Measurements from ENCODE around the gene ILF2. TPM values are rescaled to one million over a fixed set of nuclear protein-coding genes. Genes with fewer than 3 reads are reported as not detected.

Gene ILF2
- total and polyA plus RNA-seq, 2 of the 13 experiments (the other 11 are each of a cell fraction or from before 2014, with no cell fraction given) = 292 to 366 TPM

- peak; percentile 99 for TF ChIP-seq ZHX1 (CRISPR knock-in tag; IDR thresholded peaks at IDR 0.05; ENCODE audit: low read depth)
- TF ChIP-seq TFDP1 (CRISPR knock-in tag; IDR thresholded peaks at IDR 0.05; ENCODE audit: borderline replicate concordance) = peak; percentile 95
- TF ChIP-seq FOXO1 (CRISPR knock-in tag; IDR thresholded peaks at IDR 0.05) = no peak; the same call in 1 of the 2 replicates
- TF ChIP-seq NCOA5 (CRISPR knock-in tag; IDR thresholded peaks at IDR 0.05) = no peak
- 0 out of 2 replicates have a peak, but pooled peaks have one; percentile 79 for TF ChIP-seq CENPBD1 (CRISPR knock-in tag; IDR thresholded peaks at IDR 0.05; ENCODE audit: borderline replicate concordance, low read depth)
- TF ChIP-seq TCF12 (IDR thresholded peaks at IDR 0.05) = no peak
- peak; percentile 12; the same call in 1 of the 2 replicates for TF ChIP-seq TCF12 (CRISPR knock-in tag; IDR thresholded peaks at IDR 0.05)
- TF ChIP-seq ZNF235 (CRISPR knock-in tag; IDR thresholded peaks at IDR 0.05; ENCODE audit: borderline replicate concordance) = 0 out of 2 replicates have a peak, but pooled peaks have one; percentile 66
- TF ChIP-seq XBP1 (CRISPR knock-in tag; IDR thresholded peaks at IDR 0.05) = no peak
- peak; percentile 67; the same call in 1 of the 2 replicates for TF ChIP-seq RXRA (CRISPR knock-in tag; IDR thresholded peaks at IDR 0.05)
- TF ChIP-seq ZFP1 (CRISPR knock-in tag; IDR thresholded peaks at IDR 0.05) = no peak
- TF ChIP-seq ZNF740 (CRISPR knock-in tag; IDR thresholded peaks at IDR 0.05) = 0 out of 2 replicates have a peak, but pooled peaks have one; percentile 74
- TF ChIP-seq MIXL1 (CRISPR knock-in tag; IDR thresholded peaks at IDR 0.05) = peak; percentile 69; the same call in 1 of the 2 replicates
- no peak; the same call in 1 of the 2 replicates for TF ChIP-seq CAMTA2 (CRISPR knock-in tag; IDR thresholded peaks at IDR 0.05; ENCODE audit: borderline replicate concordance)
- TF ChIP-seq SIN3A (IDR thresholded peaks at IDR 0.05; ENCODE audit: borderline replicate concordance, low read depth, low read length) = peak; percentile 51; the same call in 1 of the 2 replicates
- no peak for TF ChIP-seq ZFP36 (IDR thresholded peaks at IDR 0.05; ENCODE audit: borderline replicate concordance, low read depth, low read length, partially characterized antibody)
- TF ChIP-seq MTA3 (CRISPR knock-in tag; IDR thresholded peaks at IDR 0.05) = no peak
- TF ChIP-seq ZNF296 (CRISPR knock-in tag; conservative IDR thresholded peaks at IDR 0.05) = 0 out of 2 replicates have a peak, but pooled peaks have one; percentile 46
- TF ChIP-seq FUBP1 (CRISPR knock-in tag; IDR thresholded peaks at IDR 0.05; ENCODE audit: borderline replicate concordance) = no peak
- peak; percentile 84; the same call in 1 of the 2 replicates for TF ChIP-seq CCDC6 (CRISPR knock-in tag; IDR thresholded peaks at IDR 0.05)
- TF ChIP-seq ZNF777 (CRISPR knock-in tag; IDR thresholded peaks at IDR 0.05) = no peak; the same call in 1 of the 2 replicates
- no peak for TF ChIP-seq BHLHE40 (IDR thresholded peaks at IDR 0.05; ENCODE audit: low read length)
Measured at GRCh38 chr1:153633754-153634665, 36.8 kb downstream of the ILF2 start, which contains the start of gene CHTOP (continued).
